AG04449 (cell line): ENCODE results near the gene CEP192.
A peak's percentile ranks its signal among the peaks of the same experiment; 100 is the strongest.
"Not testable (repeated sequence)": the region's sequence is repeated elsewhere in the genome, so short reads cannot be mapped to it uniquely, and the experiment has no call there.

Experiments
- CTCF ChIA-PET: fragments of 350-600 bp; formaldehyde crosslinking; extraction: SDS; loops from one replicate; lab custom pipeline; 2021; ENCODE audit warnings: antibody characterized with exemption; lab: Yijun Ruan, JAX
- POLR2A ChIA-PET: fragments of 400-600, 350-600 bp; formaldehyde crosslinking; extraction: SDS; loops from one replicate; lab custom pipeline; 2020; ENCODE audit warnings: antibody characterized with exemption, inconsistent platforms; lab: Yijun Ruan, JAX
- DNase-seq: peaks from one replicate; pipeline ENCODE4 v3.0.0-alpha.2; 2010; ENCODE audit warnings: low read depth, low spot score
- H3K4me3 ChIP-seq: 2 replicates; pipeline ENCODE4 v1.5.1; 2011; ENCODE audit warnings: low read depth, mild to moderate bottlenecking, control low read depth, low read length
- TF ChIP-seq, protein P1 (sequence below): IDR thresholded peaks from one replicate; pipeline ENCODE4 v1.5.1; 2011; ENCODE audit warnings: mild to moderate bottlenecking, moderate library complexity, low read length, control low read depth, inconsistent platforms; ENCODE audit not compliant: insufficient read depth; ENCODE audit errors: missing control alignments

Gene CEP192

DNA sequence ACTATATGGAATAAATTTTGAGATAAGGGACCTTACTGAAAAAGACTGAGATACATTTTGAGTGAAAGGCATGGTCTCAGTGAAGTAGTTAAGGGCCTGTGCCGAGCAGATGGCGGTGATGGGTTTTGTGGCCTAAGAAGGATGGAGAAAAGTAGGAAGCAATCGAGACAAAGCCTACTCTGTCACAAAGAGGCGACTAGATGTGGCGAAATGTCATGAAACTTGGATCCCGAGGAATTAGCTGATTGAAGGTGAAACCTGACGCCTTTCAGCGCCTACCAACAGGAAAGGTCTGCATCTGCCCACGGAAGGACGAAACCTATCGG is 558 bp upstream of the CEP192 start:
- ChIA-PET POLR2A (interaction anchor here (0.7 to 1.9 kb wide), 3 partner anchors 10 to 662 kb away, joined by 3 to 4 read pairs (median 4); no protein-coding TSS in a partner anchor), CTCF (interaction anchor here (1.1 kb wide), 1 partner anchor 14 kb away, joined by 3 read pairs; no protein-coding TSS in a partner anchor)
- TF ChIP-seq, protein P1, sequence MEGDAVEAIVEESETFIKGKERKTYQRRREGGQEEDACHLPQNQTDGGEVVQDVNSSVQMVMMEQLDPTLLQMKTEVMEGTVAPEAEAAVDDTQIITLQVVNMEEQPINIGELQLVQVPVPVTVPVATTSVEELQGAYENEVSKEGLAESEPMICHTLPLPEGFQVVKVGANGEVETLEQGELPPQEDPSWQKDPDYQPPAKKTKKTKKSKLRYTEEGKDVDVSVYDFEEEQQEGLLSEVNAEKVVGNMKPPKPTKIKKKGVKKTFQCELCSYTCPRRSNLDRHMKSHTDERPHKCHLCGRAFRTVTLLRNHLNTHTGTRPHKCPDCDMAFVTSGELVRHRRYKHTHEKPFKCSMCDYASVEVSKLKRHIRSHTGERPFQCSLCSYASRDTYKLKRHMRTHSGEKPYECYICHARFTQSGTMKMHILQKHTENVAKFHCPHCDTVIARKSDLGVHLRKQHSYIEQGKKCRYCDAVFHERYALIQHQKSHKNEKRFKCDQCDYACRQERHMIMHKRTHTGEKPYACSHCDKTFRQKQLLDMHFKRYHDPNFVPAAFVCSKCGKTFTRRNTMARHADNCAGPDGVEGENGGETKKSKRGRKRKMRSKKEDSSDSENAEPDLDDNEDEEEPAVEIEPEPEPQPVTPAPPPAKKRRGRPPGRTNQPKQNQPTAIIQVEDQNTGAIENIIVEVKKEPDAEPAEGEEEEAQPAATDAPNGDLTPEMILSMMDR, result no peak
- no peak for DNase-seq
- peak overlapping the region; percentile 99 for H3K4me3 ChIP-seq

DNA sequence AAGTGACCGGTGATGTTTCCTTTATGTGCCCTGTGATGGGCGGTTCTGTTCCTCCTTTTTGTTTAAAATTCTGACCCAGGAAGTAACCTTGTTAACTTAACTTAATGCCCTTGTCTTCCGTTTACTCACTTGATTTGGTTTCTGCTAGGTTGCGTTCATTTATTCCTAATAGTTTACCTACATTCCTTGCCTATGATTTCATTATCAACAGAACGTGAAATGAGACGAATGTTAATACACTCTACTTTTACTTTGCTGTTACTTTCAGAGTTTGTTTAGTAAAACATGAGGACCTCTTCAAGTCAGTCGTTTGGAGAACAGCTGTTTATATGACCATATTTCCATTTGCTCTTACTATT is 638 bp downstream of the CEP192 start:
- DNase-seq, result no peak
- ChIA-PET POLR2A (interaction anchor here (0.7 to 1.9 kb wide), 3 partner anchors 9 to 663 kb away, joined by 3 to 4 read pairs (median 4); no protein-coding TSS in a partner anchor), CTCF (no interaction called here)

DNA sequence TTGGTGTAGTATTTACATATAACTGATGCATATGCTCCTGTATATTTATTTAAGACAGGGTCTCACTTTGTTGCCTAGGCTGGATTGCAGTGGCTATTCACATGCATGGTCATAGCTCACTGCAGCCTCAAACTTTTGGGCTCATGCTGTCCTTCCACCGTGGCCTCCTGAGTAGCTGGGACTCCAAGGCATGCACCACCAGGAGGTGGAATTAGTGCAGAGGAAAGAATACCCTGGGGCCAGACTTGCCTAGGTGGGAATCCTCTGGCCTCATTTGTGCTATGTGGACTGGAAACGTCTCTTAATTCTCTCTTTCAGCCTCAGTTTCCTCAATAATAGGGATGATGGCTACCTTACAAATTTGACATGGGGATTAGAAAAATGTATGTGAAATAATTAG is 2.3 kb downstream of the CEP192 start:
- H3K4me3 ChIP-seq, result no peak overlapping the region
- ChIA-PET POLR2A (no interaction called here), CTCF (interaction anchor here (1.4 kb wide), 1 partner anchor 14 kb away, joined by 3 read pairs; no protein-coding TSS in a partner anchor)
- TF ChIP-seq, protein P1, result no peak
- no peak for DNase-seq

More for the DNA sequence above, 638 bp downstream of the CEP192 start:
- H3K4me3 ChIP-seq, result peak overlapping the region; percentile 99
- TF ChIP-seq, protein P1, result no peak

DNA sequence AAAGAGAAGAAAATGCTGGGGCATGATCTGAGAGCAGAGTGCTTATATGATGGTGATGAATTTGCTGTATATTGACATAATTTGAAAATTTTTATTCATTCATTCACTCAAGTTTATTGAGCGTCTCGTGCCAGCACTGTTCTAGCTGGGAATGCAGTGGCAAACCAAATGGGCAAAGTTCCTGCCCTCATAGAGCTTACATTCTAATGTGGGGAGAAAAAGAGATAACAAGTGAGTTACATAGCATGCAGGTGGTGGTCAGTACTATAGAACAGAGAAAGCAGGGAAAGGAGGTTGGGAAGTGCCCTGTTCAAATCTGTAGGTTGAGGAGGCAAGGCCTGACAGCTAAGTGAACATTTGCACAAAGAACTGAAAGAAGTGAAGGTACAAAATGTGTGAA is 4.3 kb downstream of the CEP192 start:
- DNase-seq, result no peak
- POLR2A ChIA-PET, result no interaction called here
- CTCF ChIA-PET, result no interaction called here
- no peak overlapping the region for H3K4me3 ChIP-seq
- TF ChIP-seq, protein P1, result no peak

DNA sequence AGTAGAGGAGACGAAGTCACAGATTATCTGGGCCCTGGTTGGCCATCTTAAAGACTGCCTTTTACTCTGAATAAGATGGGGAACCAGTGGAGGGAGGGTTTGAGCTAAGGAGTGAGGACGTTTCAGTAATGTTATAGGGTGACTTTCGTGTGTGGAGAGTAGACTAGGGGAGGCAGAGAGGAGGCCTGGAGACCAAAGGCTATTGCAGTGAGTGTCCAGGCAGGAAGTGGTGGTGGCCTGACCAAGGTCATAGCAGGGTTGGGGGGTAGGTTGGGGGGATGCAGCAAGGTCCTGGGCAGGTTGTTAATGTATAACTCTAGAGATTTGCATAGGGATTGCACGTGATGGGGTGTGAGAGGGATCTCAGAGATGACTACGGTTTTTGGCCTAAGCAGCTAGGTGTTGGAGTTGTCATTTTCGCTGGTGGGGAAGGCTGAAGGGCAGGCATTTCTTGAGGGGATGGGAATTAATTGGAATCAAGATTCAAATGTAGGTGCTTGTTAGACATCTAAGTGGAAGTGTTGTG is 4.9 kb downstream of the CEP192 start:
- no peak for DNase-seq
- ChIA-PET CTCF (interaction anchor here (1.1 kb wide), 1 partner anchor 10 kb away, joined by 3 read pairs; no protein-coding TSS in a partner anchor), POLR2A (interaction anchor here (0.6 kb wide), 1 partner anchor 30 kb away, joined by 3 read pairs; no protein-coding TSS in a partner anchor)
- TF ChIP-seq, protein P1, result no peak
- H3K4me3 ChIP-seq, result no peak overlapping the region

DNA sequence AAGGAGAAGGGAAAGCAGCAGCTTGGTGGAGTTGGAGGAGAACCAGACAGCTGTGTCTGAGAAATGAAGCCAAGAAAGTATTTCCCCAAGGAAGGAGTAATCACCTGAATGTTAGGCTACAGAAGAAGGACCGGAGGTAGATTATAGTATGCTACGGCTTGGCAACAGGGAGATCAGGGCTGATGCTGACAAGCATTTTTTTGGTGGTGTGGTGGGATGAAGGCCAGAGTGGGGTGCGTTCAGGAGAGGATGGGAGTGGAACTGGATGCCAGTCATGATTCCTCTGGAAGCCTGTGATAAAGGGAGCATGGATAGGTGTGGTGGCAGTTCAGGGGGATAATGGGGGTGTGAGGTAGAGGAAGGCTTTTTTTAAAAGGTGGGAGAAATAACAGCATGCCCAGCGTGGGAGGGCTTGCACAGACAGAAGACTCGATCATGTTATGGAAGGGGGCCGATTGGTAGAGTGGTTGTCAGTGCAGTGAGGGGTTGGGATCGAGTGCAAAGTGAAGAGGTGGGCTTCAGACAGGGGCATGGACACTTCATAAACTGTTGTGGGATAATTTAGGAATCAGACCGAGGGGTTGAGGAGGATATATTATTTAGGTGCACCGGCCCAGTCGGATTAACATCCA is 5.6 kb downstream of the CEP192 start:
- CTCF ChIA-PET, result interaction anchor here (1.1 to 4.4 kb wide), 2 partner anchors 10 to 163 kb away, joined by 3 to 30 read pairs; no protein-coding TSS in a partner anchor
- POLR2A ChIA-PET, result no interaction called here
- no peak overlapping the region for H3K4me3 ChIP-seq
- DNase-seq, result no peak
- TF ChIP-seq, protein P1, result no peak

DNA sequence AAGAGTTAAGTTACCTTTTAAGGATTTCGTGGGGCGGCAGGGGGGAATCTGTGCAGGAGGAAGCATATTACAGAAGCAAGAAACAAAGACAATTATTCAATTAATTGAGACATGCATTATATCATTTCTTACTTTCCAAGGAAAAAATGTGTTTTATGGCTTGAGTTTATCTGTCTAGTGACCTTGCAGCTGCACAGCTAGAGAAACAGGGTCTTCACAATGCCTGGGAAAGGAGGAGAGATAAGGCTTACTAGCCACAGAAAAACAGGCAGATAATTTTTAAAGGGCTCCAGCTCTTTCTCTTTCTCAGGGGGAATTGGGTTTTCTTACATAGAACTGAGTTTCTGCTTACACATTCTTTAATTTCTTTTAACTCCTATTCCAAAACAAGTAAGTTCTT is 6.2 kb downstream of the CEP192 start:
- H3K4me3 ChIP-seq, DNase-seq, POLR2A ChIA-PET: not testable (repeated sequence)
- CTCF ChIA-PET, result interaction anchor here (4.4 kb wide), 1 partner anchor 163 kb away, joined by 30 read pairs; no protein-coding TSS in a partner anchor
